Measurements from ENCODE around the gene HIVEP3.

- TF ChIP-seq CTCF (IDR thresholded peaks at IDR 0.05) = no peak
- no peak for TF ChIP-seq FOXM1 (IDR thresholded peaks at IDR 0.05; ENCODE audit: low read depth)
These were observed 357.8 kb downstream of the HIVEP3 start for GRCh38 chr1:41560931-41561330.
